HG02884 (cell line): ENCODE results near the gene SPAG4.
A peak's percentile ranks its signal among the peaks of the same experiment; 100 is the strongest.

ENCODE experiments used
- ATAC-seq: cut with Tn5 transposase; IDR thresholded peaks from one replicate; pipeline ENCODE4 v1.9.1; 2021; ENCODE audit warnings: mild to moderate bottlenecking, moderate library complexity; ENCODE audit not compliant: unreplicated experiment

SPAG4 gene

GRCh38 chr20:35598899-35599775, 16.5 kb upstream of the SPAG4 start:
- no peak for ATAC-seq

- no peak for ATAC-seq
These were observed 15.9 kb upstream of the SPAG4 start for GRCh38 chr20:35599776-35600120.

GRCh38 chr20:35600176-35600992, 15.2 kb upstream of the SPAG4 start:
- no peak for ATAC-seq

- ATAC-seq = no peak
These were observed 14.3 kb upstream of the SPAG4 start for GRCh38 chr20:35600993-35601973.

GRCh38 chr20:35601990-35602389, 13.6 kb upstream of the SPAG4 start:
- no peak for ATAC-seq

- ATAC-seq = no peak
These were observed 12.7 kb upstream of the SPAG4 start for GRCh38 chr20:35602851-35603495.

GRCh38 chr20:35603695-35604448, 11.8 kb upstream of the SPAG4 start:
- ATAC-seq = no peak

- ATAC-seq = no peak
These were observed 11.2 kb upstream of the SPAG4 start for GRCh38 chr20:35604449-35604747.

- no peak for ATAC-seq
These were observed 9.5 kb upstream of the SPAG4 start for GRCh38 chr20:35606127-35606526.

- ATAC-seq = no peak
These were observed 8.5 kb upstream of the SPAG4 start for GRCh38 chr20:35607003-35607735.

- no peak for ATAC-seq
These were observed 4.7 kb upstream of the SPAG4 start for GRCh38 chr20:35610833-35611427.

GRCh38 chr20:35611482-35611881, 4.1 kb upstream of the SPAG4 start:
- no peak for ATAC-seq

- peak; percentile 69 for ATAC-seq
These were observed 1.1 kb downstream of the SPAG4 start for GRCh38 chr20:35616465-35617396.

- ATAC-seq = no peak
These were observed 2.0 kb downstream of the SPAG4 start for GRCh38 chr20:35617397-35618262.

GRCh38 chr20:35618263-35619131, 2.9 kb downstream of the SPAG4 start:
- no peak for ATAC-seq
